GF-D8 (cell line): ENCODE data around the gene CCDC160.
"Not testable (repeated sequence)": the region's sequence is repeated elsewhere in the genome, so short reads cannot be mapped to it uniquely, and the experiment has no call there.

Experiments used
- DNase-seq: peaks from one replicate; lab custom pipeline; 2025; lab: John Stamatoyannopoulos, UW

The CCDC160 gene

GRCh38 chrX:134236626-134237614, at the start of gene CCDC160:
TSS of gene CCDC160 (plus strand) at chrX:134237182. CDS start at chrX:134244801, 7,619 bp downstream.
- DNase-seq = no peak

DNA sequence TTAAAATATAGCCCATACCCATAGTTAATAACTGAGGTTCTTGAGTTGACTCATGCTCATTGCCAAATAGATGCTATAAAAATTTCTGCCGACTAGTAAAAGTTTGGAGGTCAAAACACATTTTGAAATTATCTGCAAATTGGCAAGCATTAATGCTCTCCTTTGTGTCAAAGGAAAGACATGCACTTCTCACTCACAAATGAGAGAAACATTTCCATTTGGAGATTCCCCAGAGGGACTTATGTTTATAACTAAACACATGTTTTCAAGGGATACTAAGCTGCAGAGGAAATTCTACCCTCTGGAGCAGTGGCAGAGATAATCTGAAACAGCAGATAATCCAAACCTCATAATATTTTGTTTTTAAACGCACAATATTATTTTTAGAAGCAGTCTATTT, 45.7 kb upstream of the CCDC160 start:
- no peak for DNase-seq

DNA sequence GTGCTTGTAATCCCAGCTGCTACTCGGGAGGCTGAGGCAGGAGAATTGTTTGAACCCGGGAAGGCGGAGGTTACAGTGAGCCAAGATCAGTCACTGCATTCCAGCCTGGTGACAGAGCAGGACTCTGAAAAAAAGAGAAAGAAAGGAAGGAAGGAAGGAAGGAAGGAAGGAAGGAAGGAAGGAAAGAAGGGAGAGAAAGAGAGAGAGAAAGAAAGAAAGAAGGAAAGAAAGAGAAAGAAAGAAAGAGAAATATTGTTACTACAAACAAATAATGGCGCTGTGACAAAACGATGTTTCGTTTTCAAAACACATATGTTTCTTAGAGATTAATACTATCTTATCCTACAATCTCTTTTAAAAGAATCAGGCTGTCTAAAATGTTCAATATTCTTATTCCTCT, 42.1 kb upstream of the CCDC160 start:
- no peak for DNase-seq

- no peak for DNase-seq
These were observed 34.4 kb upstream of the CCDC160 start for GRCh38 chrX:134202561-134202960.

DNA sequence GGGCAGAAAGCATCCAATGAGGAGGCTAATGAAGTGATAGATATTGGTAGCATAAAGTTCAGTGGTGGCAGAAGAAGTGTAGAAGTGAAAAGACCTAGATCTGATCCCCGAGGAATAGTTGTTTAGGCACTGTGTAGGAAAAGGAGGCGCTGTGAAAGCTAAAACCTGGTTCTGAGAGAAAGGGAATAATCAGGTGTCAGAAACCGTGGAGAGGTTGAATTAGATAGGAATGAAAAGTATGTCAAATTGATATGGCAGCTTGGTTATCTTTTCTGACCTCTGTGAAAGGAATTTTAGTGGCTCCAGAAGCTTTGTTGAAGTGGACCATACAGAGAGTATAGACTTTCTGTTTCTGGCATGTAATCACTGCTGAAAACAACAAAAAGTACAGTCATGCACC, 30.8 kb upstream of the CCDC160 start:
- DNase-seq = no peak

GRCh38 chrX:134210465-134210864, 26.5 kb upstream of the CCDC160 start:
- DNase-seq = no peak

- no peak for DNase-seq
These were observed 1.7 kb upstream of the CCDC160 start for GRCh38 chrX:134235236-134235635.

- DNase-seq = not testable (repeated sequence)
These were observed 1.2 kb downstream of the CCDC160 start for GRCh38 chrX:134238144-134238543.

GRCh38 chrX:134239016-134239415, 2.0 kb downstream of the CCDC160 start:
- DNase-seq = no peak

GRCh38 chrX:134240209-134240608, 3.2 kb downstream of the CCDC160 start:
- DNase-seq = no peak

- DNase-seq = no peak
These were observed 5.1 kb downstream of the CCDC160 start for GRCh38 chrX:134241960-134242619.

GRCh38 chrX:134244043-134244442, 7.1 kb downstream of the CCDC160 start:
- DNase-seq = no peak

- DNase-seq = no peak
These were observed 9.3 kb downstream of the CCDC160 start for GRCh38 chrX:134246282-134246681.

DNA sequence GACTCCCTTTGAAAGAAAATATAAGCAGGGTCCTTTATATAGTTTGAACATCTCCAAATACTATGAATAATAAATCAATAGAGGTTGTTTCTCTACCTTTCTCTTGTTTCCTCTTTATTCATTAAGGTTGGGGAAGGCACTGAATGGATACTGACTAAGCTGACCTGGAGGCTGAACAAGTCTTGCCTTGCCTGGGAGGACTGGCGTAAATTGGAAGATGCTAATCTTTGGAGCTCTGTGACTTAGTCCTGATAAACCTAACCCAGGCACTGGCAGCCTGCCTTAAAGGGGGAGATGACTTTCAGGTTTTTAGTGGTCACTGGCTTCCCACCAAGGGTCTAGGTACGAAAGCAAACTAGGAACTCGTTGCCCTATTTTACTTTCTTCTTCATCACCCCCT, 10.5 kb downstream of the CCDC160 start:
- no peak for DNase-seq

GRCh38 chrX:134249241-134249640, 12.3 kb downstream of the CCDC160 start:
- no peak for DNase-seq

DNA sequence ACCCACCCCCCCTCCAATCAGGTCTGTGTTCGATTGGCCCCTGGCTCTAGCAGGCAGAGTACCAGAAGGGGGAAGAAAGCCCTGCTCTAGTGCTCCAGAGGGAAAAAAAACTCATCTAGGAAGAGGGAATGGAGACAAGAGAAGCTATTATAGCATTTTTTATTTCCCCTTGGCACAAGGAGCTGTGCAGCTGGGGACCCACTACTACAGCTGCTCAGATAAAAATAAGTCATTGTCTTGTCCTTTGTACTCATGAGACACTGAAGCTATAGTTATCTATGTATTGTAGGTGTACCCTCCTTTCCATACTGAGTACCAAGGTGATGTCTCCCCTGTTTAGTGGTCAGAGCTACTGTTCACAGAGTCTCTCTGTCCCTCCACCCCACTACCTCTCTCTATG, 14.3 kb downstream of the CCDC160 start:
- DNase-seq = no peak

GRCh38 chrX:134254511-134254910, 17.5 kb downstream of the CCDC160 start:
- no peak for DNase-seq

- no peak for DNase-seq
These were observed 18.6 kb downstream of the CCDC160 start for GRCh38 chrX:134255555-134255954.

DNA sequence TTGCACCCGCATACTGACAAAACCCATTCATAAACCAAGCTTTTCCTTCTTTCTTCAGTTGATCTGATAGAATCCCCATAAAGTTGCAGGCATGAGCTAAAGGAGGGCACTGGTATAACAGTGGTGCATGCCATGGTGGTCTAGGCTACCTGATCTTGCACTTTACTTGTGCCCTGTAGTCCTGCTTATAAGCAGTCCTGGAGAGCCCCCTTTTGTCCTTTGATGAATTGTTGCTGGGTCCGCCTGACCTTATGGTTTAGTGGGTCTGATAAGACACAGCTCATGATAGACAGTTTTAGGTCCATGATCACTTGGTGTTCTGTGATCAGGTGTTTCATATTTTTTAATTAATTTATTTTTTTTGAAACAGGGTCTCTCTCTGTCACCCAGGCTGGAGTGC, 19.7 kb downstream of the CCDC160 start:
- no peak for DNase-seq

GRCh38 chrX:134258202-134258601, 21.2 kb downstream of the CCDC160 start:
- no peak for DNase-seq

- not testable (repeated sequence) for DNase-seq
These were observed 49.0 kb downstream of the CCDC160 start for GRCh38 chrX:134285934-134286333.

DNA sequence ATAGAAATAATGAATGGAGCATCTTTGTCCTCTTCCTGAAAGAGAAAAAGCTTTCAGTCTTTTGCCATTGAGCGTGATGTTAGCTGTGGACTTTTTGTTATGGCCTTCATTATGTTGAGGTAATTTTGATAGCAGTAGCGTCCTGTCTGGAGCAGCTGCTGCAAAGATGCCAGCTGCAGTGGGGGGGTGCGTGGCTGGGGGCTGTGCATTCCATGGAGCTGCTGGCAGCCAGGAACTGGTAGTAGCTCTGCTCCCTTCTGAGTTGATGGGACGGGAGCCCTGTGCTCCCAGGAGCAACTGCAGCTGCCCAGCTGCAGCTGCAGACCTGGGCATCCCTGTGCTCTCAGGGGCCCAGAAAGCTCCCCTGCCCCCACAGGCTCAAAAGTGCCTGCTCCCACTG, 50.4 kb downstream of the CCDC160 start:
- no peak for DNase-seq

GRCh38 chrX:134294548-134294947, 57.6 kb downstream of the CCDC160 start:
- no peak for DNase-seq
